Measurements from ENCODE around the gene TCHHL1. TPM values are rescaled to one million over a fixed set of nuclear protein-coding genes. Genes with fewer than 3 reads are reported as not detected.

TCHHL1 gene
- not detected in 2 replicates for total RNA-seq

DNA sequence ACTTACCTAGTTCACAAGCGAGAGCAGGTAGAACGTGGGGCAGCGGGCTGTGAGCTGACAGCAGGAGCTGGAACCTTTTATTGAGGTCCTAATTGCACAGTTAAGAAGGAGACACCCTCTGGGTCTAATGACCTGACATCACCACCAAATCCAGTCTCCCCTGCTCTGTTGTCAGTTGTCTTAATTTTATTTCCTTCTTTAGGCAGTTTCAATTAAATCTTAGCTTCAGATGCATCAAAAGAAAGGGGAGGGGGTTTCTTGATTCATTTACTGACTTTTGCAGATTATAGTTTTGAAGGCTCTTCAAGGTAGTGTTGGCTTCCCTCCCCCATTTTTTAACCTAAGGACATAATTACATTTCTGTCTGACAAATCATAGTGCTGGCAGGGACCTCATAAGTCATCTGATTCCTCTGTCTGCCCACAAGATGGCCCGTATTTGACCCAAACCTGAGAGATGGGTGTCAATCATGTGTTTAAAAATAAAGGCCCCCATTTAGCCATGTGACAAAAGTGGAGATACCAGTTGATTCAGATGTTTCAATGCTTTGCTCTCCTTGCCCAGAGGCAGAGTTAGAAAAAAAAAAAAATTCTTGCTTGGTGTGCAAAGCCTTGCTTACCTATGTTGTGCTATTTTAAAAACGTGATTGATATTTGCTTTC is at the start of gene TCHHL1:
Gene TCHHL1, minus strand, starts transcription at position 51 of the 661 bp plus-strand sequence. CDS start 921 bp downstream, outside the sequence.
- intact Hi-C loops (cut with micrococcal nuclease), result no loop called here

DNA sequence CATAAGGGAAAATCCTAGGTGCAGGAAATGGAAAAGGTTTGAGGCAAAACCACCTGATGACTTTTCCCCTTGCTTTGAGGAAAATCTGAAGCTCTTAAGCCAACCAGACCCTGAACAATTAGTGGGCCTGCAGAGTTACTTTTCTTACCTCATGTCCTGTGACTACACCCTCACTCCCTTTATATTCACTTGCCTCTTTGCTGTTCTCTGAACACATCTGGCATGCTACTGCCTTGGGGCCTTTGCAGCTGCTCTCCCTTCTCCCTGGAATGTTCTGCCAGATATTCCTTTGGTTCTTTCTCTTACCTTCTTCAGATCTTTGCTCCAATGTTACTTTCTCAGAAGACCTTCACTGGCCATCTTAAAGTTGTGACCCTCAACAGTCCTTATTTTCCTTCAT is 48.4 kb upstream of the TCHHL1 start:
- intact Hi-C loops (cut with micrococcal nuclease), result no loop called here

DNA sequence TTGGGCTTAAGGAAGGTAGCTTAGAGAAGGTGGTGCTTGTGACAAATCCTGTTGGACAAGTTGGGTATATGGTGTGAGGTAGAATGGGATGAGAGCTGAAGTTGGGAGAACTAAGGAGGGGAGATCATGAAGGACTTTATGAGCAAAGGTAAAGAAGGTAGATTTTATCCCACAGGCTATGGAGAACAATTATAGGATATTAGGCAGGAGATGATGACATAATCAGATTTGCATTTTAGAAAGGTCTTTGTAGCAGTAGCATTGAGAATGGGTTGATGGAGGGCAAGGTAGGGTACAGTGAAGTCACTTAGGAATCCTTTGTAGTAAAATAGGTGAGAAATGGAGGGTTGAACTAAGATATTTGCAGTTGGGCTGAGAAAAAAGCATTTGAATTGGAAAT is 41.3 kb upstream of the TCHHL1 start:
- intact Hi-C loops (cut with micrococcal nuclease), result no loop called here

DNA sequence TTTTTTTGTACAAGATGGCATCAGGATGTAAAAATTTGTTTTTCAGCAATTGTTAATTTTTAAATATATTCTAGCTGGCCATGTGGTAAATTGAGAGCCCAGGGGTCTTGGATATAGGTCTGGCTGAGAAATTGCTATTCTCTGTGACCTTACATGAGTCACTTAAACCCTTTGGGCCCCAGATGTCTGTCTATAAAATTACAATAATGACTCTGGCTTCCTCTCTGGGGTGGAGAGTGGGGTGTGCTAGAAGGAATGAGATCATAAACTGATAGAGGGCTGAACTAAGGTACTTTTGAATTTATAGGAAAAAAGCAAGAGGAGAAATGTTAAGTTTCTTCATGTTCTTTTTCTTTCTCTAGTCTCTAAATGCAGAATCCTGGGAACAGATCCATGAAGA is 38.8 kb upstream of the TCHHL1 start:
- intact Hi-C loops (cut with micrococcal nuclease), result no loop called here

- intact Hi-C loops (cut with micrococcal nuclease), result no loop called here
These were observed 37.1 kb upstream of the TCHHL1 start for GRCh38 chr1:152125834-152126443.

GRCh38 chr1:152118915-152119314 is 30.1 kb upstream of the TCHHL1 start:
- intact Hi-C loops (cut with micrococcal nuclease), result no loop called here

DNA sequence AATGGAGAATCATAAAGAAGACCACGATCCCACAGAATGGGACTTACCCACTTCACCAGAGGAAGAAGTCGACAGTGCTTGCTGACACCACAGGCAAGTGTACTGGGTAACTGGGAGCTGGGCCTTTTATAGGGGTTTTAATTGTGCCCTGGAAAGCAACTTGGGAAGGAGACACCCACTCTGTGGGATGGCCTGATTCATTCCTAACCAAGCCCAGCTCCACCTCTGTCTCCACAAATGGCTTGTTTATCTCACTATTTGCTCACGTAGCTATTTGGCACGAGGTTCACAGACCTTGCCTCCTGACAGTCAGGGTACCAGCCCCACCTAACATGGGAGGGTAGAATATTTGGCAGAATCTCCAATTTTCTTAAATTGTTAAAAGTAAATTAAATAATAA is 26.5 kb upstream of the TCHHL1 start, which contains the start of gene TCHH:
Gene TCHH, minus strand, starts transcription at position 101 of the 400 bp plus-strand sequence. CDS start 1,364 bp downstream, outside the sequence.
- intact Hi-C loops (cut with micrococcal nuclease), result no loop called here

DNA sequence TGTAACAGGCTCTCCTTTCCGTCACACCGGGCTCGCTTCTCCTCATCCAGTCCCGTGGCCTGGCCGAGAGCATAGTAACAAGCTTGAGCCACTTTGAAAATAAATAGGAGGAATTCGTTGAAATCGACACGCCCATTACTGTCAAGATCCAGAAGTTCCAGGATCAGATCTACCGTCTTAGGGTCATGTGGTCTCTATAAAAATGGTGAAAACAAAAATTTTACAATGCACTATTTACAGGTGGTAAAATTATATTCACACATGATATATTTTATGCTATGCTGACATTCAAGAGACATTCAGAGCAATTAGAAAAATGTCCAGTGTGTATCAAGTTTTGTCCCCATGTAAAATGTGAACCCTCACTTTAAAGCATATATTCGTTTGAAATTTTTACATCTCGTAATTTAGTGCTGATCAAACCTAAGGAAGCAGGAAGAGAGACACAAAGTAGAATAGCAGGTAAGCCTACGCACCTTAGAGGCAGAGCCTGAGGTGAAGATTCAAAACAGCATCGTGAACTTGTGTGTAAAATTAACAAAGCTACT is 24.1 kb upstream of the TCHHL1 start:
- intact Hi-C loops (cut with micrococcal nuclease), result no loop called here

DNA sequence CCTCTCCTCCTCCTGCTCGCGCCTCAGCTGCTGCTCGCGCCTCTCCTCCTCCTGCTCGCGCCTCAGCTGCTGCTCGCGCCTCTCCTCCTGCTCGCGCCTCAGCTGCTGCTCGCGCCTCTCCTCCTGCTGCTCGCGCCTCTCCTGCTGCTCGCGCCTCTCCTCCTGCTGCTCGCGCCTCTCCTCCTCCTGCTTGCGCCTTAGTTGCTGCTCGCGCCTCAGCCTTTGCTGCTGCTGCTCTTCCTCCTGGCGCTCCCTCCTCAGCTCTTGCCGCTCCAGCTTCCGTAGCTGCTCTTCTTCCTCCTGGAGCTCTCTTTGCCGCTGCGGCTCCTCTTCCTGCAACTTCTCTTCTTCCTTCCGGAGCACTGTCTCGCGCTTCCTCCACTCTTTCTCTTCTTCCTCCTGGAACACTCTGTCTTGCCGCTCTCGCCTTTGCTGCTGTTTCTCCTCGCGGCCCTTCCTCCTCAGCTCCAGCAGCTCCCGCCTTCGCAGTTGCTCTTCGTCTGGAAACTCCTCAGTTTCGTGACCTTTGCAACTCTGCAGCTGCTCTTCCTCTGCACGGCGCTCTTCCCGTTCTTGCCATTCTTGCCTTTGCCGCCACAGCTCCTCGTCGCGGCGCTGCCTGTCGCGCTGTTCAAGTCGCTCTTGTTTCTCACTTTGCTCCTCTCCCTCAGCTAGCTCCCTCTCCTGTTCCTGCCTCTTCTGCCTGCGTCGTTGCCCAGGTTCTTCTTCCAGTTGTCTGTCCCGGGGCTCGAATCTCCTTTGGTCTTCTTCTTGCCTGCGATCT is 23.4 kb upstream of the TCHHL1 start:
- intact Hi-C loops (cut with micrococcal nuclease), result no loop called here

DNA sequence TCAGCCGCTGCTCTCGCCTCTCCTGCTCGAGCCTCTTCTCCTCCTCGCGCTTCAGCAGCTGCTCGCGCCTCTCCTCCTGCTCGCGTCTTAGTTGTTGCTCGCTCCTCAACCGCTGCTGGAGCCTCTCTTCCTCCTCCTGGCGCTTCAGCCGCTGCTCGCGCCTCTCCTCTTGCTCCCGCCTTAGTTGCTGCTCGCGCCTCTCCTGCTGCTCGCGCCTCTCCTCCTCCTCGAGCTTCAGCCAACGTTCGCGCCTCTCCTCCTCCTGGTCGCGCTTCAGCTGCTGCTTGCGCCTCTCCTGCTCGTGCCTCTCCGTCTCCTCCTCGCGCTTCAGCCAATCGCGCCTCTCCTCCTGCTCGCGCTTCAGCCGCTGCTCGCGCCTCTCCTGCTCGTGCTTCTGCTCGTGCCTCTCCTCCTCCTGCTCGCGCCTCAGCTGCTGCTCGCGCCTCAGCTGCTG is 22.7 kb upstream of the TCHHL1 start:
- intact Hi-C loops (cut with micrococcal nuclease), result loop anchor here (2.0 kb wide), 1 partner anchor 77 kb away; no protein-coding TSS in a partner anchor

- intact Hi-C loops (cut with micrococcal nuclease), result loop anchor here (2.0 kb wide), 1 partner anchor 78 kb away; no protein-coding TSS in a partner anchor
These were observed 22.1 kb upstream of the TCHHL1 start for GRCh38 chr1:152110860-152111514.

DNA sequence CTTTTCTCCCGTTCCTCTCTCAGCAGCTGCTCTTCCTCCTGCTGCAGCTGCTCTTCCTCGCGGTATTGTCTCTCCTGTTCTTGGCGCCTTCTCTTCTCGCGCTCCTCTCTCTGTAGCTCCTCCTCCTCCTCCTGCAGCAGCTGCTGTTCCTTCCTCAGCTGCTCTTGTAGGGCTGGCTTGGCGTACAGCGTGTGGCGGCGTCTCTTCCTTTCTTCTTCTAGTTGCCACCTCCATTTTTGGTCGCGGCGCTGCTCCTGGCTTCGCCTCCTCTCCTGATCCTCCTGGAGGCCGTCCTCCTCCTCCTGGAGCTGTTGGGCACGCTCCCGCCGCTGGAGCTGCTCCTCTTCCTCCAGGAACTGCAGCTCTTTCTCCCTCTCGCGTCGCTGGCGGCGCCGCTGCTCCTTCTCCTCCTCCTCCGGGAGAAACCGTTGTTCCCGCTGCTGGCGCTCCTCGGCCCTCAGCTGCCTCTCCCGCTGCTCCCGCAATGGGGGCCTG is 21.5 kb upstream of the TCHHL1 start:
- intact Hi-C loops (cut with micrococcal nuclease), result loop anchor here (2.0 kb wide), 1 partner anchor 78 kb away; no protein-coding TSS in a partner anchor

- intact Hi-C loops (cut with micrococcal nuclease), result loop anchor here (2.0 kb wide), 1 partner anchor 79 kb away; no protein-coding TSS in a partner anchor
These were observed 21.1 kb upstream of the TCHHL1 start for GRCh38 chr1:152109998-152110294.

DNA sequence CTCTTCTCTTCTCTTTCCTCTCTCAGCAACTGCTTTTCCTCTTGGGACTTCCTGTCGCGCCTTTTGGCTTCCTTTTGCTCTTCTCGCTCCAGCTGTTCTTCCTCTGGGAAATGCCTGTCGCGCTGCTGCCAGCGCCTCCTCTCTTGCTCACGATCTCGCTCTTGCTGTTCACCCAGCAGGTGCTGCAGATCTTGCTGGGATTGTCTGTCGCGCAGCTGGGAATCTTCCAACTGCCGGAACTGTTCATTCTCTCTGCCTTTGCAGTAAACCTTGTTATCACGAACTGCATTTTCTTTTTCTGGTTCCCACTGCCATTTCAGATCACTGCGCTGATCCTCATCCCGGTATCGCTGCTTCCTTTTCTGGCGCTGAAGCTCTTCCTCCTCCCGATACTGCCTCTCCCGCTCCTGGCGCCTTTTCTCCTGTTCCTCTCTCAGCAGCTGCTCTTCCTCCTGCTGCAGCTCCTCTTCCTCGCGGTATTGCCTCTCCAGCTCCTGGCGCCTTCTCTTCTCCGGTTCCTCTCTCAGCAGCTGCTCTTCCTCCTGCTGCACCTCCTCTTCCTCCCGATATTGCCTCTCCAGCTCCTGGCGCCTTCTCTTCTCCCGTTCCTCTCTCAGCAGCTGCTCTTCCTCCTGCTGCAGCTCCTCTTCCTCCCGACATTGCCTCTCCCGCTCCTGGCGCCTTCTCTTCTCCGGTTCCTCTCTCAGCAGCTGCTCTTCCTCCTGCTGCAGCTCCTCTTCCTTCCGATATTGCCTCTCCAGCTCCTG is 20.6 kb upstream of the TCHHL1 start:
- intact Hi-C loops (cut with micrococcal nuclease), result no loop called here

- intact Hi-C loops (cut with micrococcal nuclease), result no loop called here
These were observed 20.0 kb upstream of the TCHHL1 start for GRCh38 chr1:152108882-152109222.

DNA sequence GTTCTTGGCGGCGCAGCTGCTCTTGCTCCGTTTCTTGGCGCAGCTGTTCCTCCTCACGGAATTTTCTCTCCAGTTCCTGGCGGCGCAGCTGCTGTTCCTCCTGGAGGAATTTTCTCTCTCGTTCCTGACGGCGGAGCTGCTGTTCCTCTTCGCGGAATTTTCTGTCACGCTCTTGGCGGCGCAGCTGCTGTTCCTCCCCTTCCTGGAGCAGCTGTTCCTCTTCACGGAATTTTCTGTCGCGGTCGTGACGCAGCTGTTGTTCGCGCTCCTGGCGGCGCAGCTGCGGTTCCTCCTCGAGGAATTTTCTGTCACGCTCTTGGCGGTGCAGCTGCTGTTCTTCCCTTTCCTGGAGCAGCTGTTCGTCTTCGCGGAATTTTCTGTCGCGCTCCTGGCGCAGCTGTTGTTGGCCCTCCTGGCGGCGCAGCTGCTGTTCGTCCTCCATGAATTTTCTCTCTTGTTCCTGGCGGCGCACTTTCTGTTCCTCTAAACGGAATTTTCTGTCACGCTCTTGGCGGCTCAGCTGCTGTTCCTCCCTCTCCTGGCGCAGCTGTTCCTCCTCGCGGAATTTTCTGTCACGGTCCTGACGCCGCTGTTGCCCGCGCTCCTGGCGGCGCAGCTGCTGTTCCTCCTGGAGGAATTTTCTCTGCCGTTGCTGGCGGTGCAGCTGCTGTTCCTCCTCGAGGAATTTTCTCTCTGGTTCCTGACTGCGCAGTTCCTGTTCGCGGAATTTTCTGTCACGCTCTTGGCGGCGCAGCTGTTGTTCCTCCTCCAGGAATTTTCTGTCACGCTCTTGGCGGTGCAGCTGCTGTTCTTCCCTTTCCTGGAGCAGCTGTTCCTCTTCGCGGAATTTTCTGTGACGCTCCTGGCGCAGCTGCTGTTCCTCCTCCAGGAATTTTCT is 19.4 kb upstream of the TCHHL1 start:
- intact Hi-C loops (cut with micrococcal nuclease), result no loop called here

GRCh38 chr1:152107031-152107983 is 18.4 kb upstream of the TCHHL1 start:
- intact Hi-C loops (cut with micrococcal nuclease), result no loop called here

GRCh38 chr1:152104854-152105253 is 16.0 kb upstream of the TCHHL1 start:
- intact Hi-C loops (cut with micrococcal nuclease), result no loop called here
